OCI-LY1 (cell line): ENCODE measurements around the gene SLC38A2.

Experiments
- H2AFZ ChIP-seq: fragments of 200-600 bp; sonication (generic), shearing (Covaris generic); 2 replicates; pipeline ENCODE4 v1.6.0; 2014; ENCODE audit warnings: antibody characterized with exemption, mild to moderate bottlenecking, low read length
- H3F3A ChIP-seq: fragments of 200-600 bp; sonication (generic), shearing (Covaris generic); 2 replicates; pipeline ENCODE4 v1.6.0; 2014; ENCODE audit warnings: mild to moderate bottlenecking, antibody characterized with exemption, low read length, moderate library complexity; ENCODE audit not compliant: insufficient read depth
- H3K27ac ChIP-seq: fragments of 200-600 bp; sonication (generic); 2 replicates; pipeline ENCODE4 v1.5.1; 2014; ENCODE audit warnings: low read length, mixed run types, mild to moderate bottlenecking, low read depth; ENCODE audit not compliant: poor library complexity, severe bottlenecking
- H3K27me3 ChIP-seq: fragments of 200-600 bp; sonication (generic); 2 replicates; pipeline ENCODE4 v1.6.0; 2014; ENCODE audit warnings: antibody characterized with exemption, mild to moderate bottlenecking, low read length, moderate library complexity; ENCODE audit not compliant: insufficient read depth
- H3K36me3 ChIP-seq: fragments of 200-600 bp; sonication (generic); 2 replicates; pipeline ENCODE4 v1.6.1; 2014; ENCODE audit warnings: mild to moderate bottlenecking, antibody characterized with exemption, low read length, moderate library complexity, mixed read lengths; ENCODE audit not compliant: insufficient read depth
- H3K4me1 ChIP-seq: fragments of 200-600 bp; sonication (generic); 2 replicates; pipeline ENCODE4 v1.5.1; 2014; ENCODE audit warnings: mild to moderate bottlenecking, low read length, moderate library complexity; ENCODE audit not compliant: insufficient read depth, severe bottlenecking
- H3K4me2 ChIP-seq: fragments of 200-600 bp; sonication (generic), shearing (Covaris generic); 2 replicates; pipeline ENCODE4 v1.6.1; 2014; ENCODE audit warnings: low read length
- H3K4me3 ChIP-seq: fragments of 200-600 bp; sonication (generic); 2 replicates; pipeline ENCODE4 v1.5.1; 2014; ENCODE audit warnings: low read length, low read depth, mild to moderate bottlenecking, mixed read lengths; ENCODE audit not compliant: poor library complexity, severe bottlenecking
- H3K79me2 ChIP-seq: fragments of 200-600 bp; shearing (Covaris generic); 2 replicates; pipeline ENCODE4 v1.6.1; 2016; ENCODE audit warnings: mixed run types, low read length, mixed read lengths; ENCODE audit not compliant: insufficient read depth
- H3K9ac ChIP-seq: fragments of 200-600 bp; sonication (generic), shearing (Covaris generic); 2 replicates; pipeline ENCODE4 v1.6.1; 2014; ENCODE audit warnings: mild to moderate bottlenecking, low read length, mixed read lengths
- H3K9me2 ChIP-seq: fragments of 200-600 bp; sonication (generic), shearing (Covaris generic); 2 replicates; pipeline ENCODE4 v1.6.1; 2014; ENCODE audit warnings: low read depth, mild to moderate bottlenecking, low read length, mixed read lengths
- H3K9me3 ChIP-seq: fragments of 200-600 bp; shearing (Covaris generic); 2 replicates; pipeline ENCODE4 v1.6.1; 2014; ENCODE audit warnings: low read length, mixed read lengths
- H4K20me1 ChIP-seq: fragments of 200-600 bp; sonication (generic), shearing (Covaris generic); 2 replicates; pipeline ENCODE4 v1.6.0; 2016; ENCODE audit warnings: mild to moderate bottlenecking, low read length; ENCODE audit not compliant: insufficient read depth
- CTCF ChIP-seq: fragments of 200-600 bp; sonication (generic), shearing (Covaris generic); IDR thresholded peaks from 2 replicates; pipeline ENCODE4 v1.5.1; 2017; ENCODE audit warnings: mild to moderate bottlenecking, antibody characterized with exemption, low read length, moderate library complexity, mixed read lengths
- EZH2 ChIP-seq: fragments of 200-600 bp; sonication (generic), shearing (Covaris generic); IDR thresholded peaks from 2 replicates; pipeline ENCODE4 v1.8.0; 2017; ENCODE audit warnings: borderline replicate concordance, mixed run types, mild to moderate bottlenecking, antibody characterized with exemption, low read length, moderate library complexity, mixed read lengths

The SLC38A2 gene

GRCh38 chr12:46369095-46369473, 3.5 kb downstream of the SLC38A2 start:
- Histone ChIP-seq H3K9ac (no peak overlapping the region), H3K27ac (no peak overlapping the region), H3K27me3 (no peaks in the 10 kb centered on the region), H3F3A (no peaks in the 10 kb centered on the region), H3K4me1 (peaks cover 40% of the 10 kb centered on the region), H3K79me2 (peaks cover 26% of the 10 kb centered on the region; the same call in 1 of the 2 replicates), H4K20me1 (no peaks in the 10 kb centered on the region), H3K4me2 (no peak overlapping the region), H2AFZ (no peak overlapping the region), H3K36me3 (peaks cover 76% of the 10 kb centered on the region), H3K9me2 (no peaks in the 10 kb centered on the region), H3K9me3 (no peaks in the 10 kb centered on the region), H3K4me3 (no peak overlapping the region)
- TF ChIP-seq CTCF: no peak
- no peak for TF ChIP-seq EZH2

- H3K27me3 ChIP-seq: no peaks in the 10 kb centered on the region
- peaks cover 26% of the 10 kb centered on the region; the same call in 1 of the 2 replicates for H3K79me2 ChIP-seq
- H3K9me3 ChIP-seq: no peaks in the 10 kb centered on the region
- no peak overlapping the region for H2AFZ ChIP-seq
- peaks cover 36% of the 10 kb centered on the region for H3K4me1 ChIP-seq
- H3K4me2 ChIP-seq: no peak overlapping the region
- TF ChIP-seq EZH2 (no peak), CTCF (no peak)
- no peak overlapping the region for H3K9ac ChIP-seq
- H3F3A ChIP-seq: no peaks in the 10 kb centered on the region; the same call in 1 of the 2 replicates
- H3K27ac ChIP-seq: no peak overlapping the region
- no peaks in the 10 kb centered on the region for H4K20me1 ChIP-seq
- peaks cover 80% of the 10 kb centered on the region for H3K36me3 ChIP-seq
- H3K9me2 ChIP-seq: no peaks in the 10 kb centered on the region
- H3K4me3 ChIP-seq: no peak overlapping the region
These were observed 3.9 kb downstream of the SLC38A2 start for GRCh38 chr12:46368684-46369083.

- H4K20me1 ChIP-seq: no peaks in the 10 kb centered on the region
- H3K9me3 ChIP-seq: no peaks in the 10 kb centered on the region
- no peak overlapping the region for H3K27ac ChIP-seq
- TF ChIP-seq CTCF (no peak), EZH2 (no peak)
- peaks cover 30% of the 10 kb centered on the region for H3K4me1 ChIP-seq
- H3K36me3 ChIP-seq: peaks cover 85% of the 10 kb centered on the region
- no peak overlapping the region for H3K9ac ChIP-seq
- H3F3A ChIP-seq: no peaks in the 10 kb centered on the region; the same call in 1 of the 2 replicates
- no peak overlapping the region for H2AFZ ChIP-seq
- H3K4me3 ChIP-seq: no peak overlapping the region
- no peaks in the 10 kb centered on the region for H3K27me3 ChIP-seq
- H3K9me2 ChIP-seq: no peaks in the 10 kb centered on the region
- H3K4me2 ChIP-seq: no peak overlapping the region
- H3K79me2 ChIP-seq: peaks cover 26% of the 10 kb centered on the region; the same call in 1 of the 2 replicates
These were observed 4.4 kb downstream of the SLC38A2 start for GRCh38 chr12:46368138-46368537.
